ENCODE data around the gene CRAMP1. TPM values are rescaled to one million over a fixed set of nuclear protein-coding genes. Genes with fewer than 3 reads are reported as not detected.

The CRAMP1 gene
- polyA plus RNA-seq, 1 of the 3 experiments (the other 2 are of a cell fraction): 9.5 TPM

- Histone ChIP-seq H3K9me3 (no peaks in the 10 kb centered on the region), H3K27ac (ENCODE audit: low read depth in 2 of 2, low read length in 1 of 2) (no peak overlapping the region), H3F3A (replicated peaks; ENCODE audit: insufficient read depth) (no peaks in the 10 kb centered on the region), H2AFZ (ENCODE audit: low read depth) (no peak overlapping the region), H3K79me2 (ENCODE audit: insufficient read depth) (no peaks in the 10 kb centered on the region), H3K4me2 (no peak overlapping the region), H3K4me1 (ENCODE audit: control insufficient read depth in 1 of 2, insufficient read depth in 2 of 2, low read depth in 1 of 2, low read length in 1 of 2) (peaks cover 0 to 7% of the 10 kb centered on the region in 2 experiments; a peak in 1 of 4 replicates), H3K36me3 (replicated peaks in 1 of 2; ENCODE audit: control insufficient read depth in 1 of 2, insufficient read depth in 2 of 2, low read length in 1 of 2) (peaks cover 9 to 65% of the 10 kb centered on the region in 2 experiments), H3K27me3 (ENCODE audit: insufficient read depth) (no peaks in the 10 kb centered on the region), H3K9me2 (no peaks in the 10 kb centered on the region), H4K20me1 (ENCODE audit: insufficient read depth) (no peaks in the 10 kb centered on the region), H3K9ac (no peak overlapping the region), H3K4me3 (ENCODE audit: low read depth in 2 of 2, low read length in 1 of 2) (no peak overlapping the region)
- DNase-seq: no peak
- WGBS (ENCODE audit: low lambda C conversion rate): 98% methylated on average over 8 of the region's 13 CpGs
- CTCF ChIA-PET: interaction anchor here (1.0 kb wide), 1 partner anchor 21 kb away, joined by 3 read pairs; no protein-coding TSS in a partner anchor
- no peak for TF ChIP-seq FOSL2 (IDR thresholded peaks at IDR 0.05; ENCODE audit: borderline replicate concordance, low read depth)
- TF ChIP-seq RAD21 (IDR thresholded peaks at IDR 0.05; ENCODE audit: low read length): no peak
- TF ChIP-seq RXRA (IDR thresholded peaks at IDR 0.05; ENCODE audit: borderline replicate concordance, low read depth): no peak
- TF ChIP-seq, protein P1, sequence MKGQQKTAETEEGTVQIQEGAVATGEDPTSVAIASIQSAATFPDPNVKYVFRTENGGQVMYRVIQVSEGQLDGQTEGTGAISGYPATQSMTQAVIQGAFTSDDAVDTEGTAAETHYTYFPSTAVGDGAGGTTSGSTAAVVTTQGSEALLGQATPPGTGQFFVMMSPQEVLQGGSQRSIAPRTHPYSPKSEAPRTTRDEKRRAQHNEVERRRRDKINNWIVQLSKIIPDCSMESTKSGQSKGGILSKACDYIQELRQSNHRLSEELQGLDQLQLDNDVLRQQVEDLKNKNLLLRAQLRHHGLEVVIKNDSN (IDR thresholded peaks at IDR 0.05; ENCODE audit: borderline replicate concordance, low read depth): no peak
- TF ChIP-seq TAF1 (IDR thresholded peaks at IDR 0.05; ENCODE audit: borderline replicate concordance, low read depth, low read length): no peak
- no peak for TF ChIP-seq SMC3 (IDR thresholded peaks at IDR 0.05; ENCODE audit: low read depth, low read length)
- TF ChIP-seq FOXJ3 (CRISPR knock-in tag; IDR thresholded peaks at IDR 0.05): no peak
- no peak for TF ChIP-seq GABPA (IDR thresholded peaks at IDR 0.05; ENCODE audit: low read depth)
- TF ChIP-seq, protein P2, sequence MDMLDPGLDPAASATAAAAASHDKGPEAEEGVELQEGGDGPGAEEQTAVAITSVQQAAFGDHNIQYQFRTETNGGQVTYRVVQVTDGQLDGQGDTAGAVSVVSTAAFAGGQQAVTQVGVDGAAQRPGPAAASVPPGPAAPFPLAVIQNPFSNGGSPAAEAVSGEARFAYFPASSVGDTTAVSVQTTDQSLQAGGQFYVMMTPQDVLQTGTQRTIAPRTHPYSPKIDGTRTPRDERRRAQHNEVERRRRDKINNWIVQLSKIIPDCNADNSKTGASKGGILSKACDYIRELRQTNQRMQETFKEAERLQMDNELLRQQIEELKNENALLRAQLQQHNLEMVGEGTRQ (IDR thresholded peaks at IDR 0.05; ENCODE audit: borderline replicate concordance, low read depth, low read length): no peak
- TF ChIP-seq POLR2AphosphoS5 (IDR thresholded peaks at IDR 0.05; ENCODE audit: low read depth, low read length): no peak
- TF ChIP-seq, protein P3, sequence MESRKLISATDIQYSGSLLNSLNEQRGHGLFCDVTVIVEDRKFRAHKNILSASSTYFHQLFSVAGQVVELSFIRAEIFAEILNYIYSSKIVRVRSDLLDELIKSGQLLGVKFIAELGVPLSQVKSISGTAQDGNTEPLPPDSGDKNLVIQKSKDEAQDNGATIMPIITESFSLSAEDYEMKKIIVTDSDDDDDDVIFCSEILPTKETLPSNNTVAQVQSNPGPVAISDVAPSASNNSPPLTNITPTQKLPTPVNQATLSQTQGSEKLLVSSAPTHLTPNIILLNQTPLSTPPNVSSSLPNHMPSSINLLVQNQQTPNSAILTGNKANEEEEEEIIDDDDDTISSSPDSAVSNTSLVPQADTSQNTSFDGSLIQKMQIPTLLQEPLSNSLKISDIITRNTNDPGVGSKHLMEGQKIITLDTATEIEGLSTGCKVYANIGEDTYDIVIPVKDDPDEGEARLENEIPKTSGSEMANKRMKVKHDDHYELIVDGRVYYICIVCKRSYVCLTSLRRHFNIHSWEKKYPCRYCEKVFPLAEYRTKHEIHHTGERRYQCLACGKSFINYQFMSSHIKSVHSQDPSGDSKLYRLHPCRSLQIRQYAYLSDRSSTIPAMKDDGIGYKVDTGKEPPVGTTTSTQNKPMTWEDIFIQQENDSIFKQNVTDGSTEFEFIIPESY (IDR thresholded peaks at IDR 0.05; ENCODE audit: borderline replicate concordance, low read depth): no peak
- POLR2A ChIA-PET: interaction anchor here (0.5 kb wide), 1 partner anchor 73 kb away, joined by 3 read pairs; no protein-coding TSS in a partner anchor
Observed at GRCh38 chr16:1657841-1658240, 45.7 kb downstream of the CRAMP1 start.

DNA sequence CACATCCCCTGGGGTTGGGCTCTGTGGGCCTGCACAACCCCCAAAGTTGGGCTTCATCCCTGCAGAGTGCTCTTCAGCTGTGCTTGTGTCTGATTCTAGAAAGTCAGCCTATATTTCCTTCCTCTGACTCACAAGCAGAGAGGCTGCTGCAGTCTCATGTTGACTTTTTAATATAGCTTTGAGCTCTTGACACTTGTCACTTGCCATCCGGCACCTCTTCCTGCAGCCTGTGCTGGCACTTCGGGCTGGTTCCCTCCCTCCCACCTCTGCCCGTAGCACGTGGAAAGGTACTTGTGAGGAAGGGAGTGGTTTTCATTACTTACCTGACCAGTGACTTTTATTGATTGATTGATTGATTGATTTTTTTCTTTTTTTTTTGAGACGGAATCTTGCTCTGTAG is 46.9 kb downstream of the CRAMP1 start:
- Histone ChIP-seq H3K4me3 (ENCODE audit: low read depth in 2 of 2, low read length in 1 of 2) (no peak overlapping the region), H3K9me3 (no peaks in the 10 kb centered on the region), H4K20me1 (ENCODE audit: insufficient read depth) (no peaks in the 10 kb centered on the region), H3K36me3 (replicated peaks in 1 of 2; ENCODE audit: control insufficient read depth in 1 of 2, insufficient read depth in 2 of 2, low read length in 1 of 2) (peaks cover 17 to 72% of the 10 kb centered on the region in 2 experiments), H3K79me2 (ENCODE audit: insufficient read depth) (no peaks in the 10 kb centered on the region), H3K4me2 (no peak overlapping the region), H3K27ac (ENCODE audit: low read depth in 2 of 2, low read length in 1 of 2) (no peak overlapping the region), H3K9me2 (no peaks in the 10 kb centered on the region), H3F3A (replicated peaks; ENCODE audit: insufficient read depth) (no peaks in the 10 kb centered on the region), H3K9ac (no peak overlapping the region), H3K27me3 (ENCODE audit: insufficient read depth) (no peaks in the 10 kb centered on the region), H3K4me1 (ENCODE audit: control insufficient read depth in 1 of 2, insufficient read depth in 2 of 2, low read depth in 1 of 2, low read length in 1 of 2) (peaks cover 0 to 7% of the 10 kb centered on the region in 2 experiments; a peak in 1 of 4 replicates), H2AFZ (ENCODE audit: low read depth) (no peak overlapping the region)
- WGBS (ENCODE audit: low lambda C conversion rate): 96% methylated on average over 5 of the region's 5 CpGs
- no peak for DNase-seq
- POLR2A ChIA-PET: no interaction called here
- CTCF ChIA-PET: no interaction called here
- no peak for TF ChIP-seq RXRA (IDR thresholded peaks at IDR 0.05; ENCODE audit: borderline replicate concordance, low read depth)
- no peak for TF ChIP-seq ELF1 (IDR thresholded peaks at IDR 0.05)
- TF ChIP-seq MEF2A (IDR thresholded peaks at IDR 0.05; ENCODE audit: borderline replicate concordance, low read depth): no peak
- TF ChIP-seq EP300 (IDR thresholded peaks at IDR 0.05; ENCODE audit: borderline replicate concordance in 1 of 2, low read depth in 1 of 2, low read length in 1 of 2): no peak
- no peak for TF ChIP-seq JUND (IDR thresholded peaks at IDR 0.05)
- no peak for TF ChIP-seq YY1 (IDR thresholded peaks at IDR 0.05; ENCODE audit: low read depth)
- TF ChIP-seq MXI1 (IDR thresholded peaks at IDR 0.05; ENCODE audit: low read depth, low read length): no peak
- no peak for TF ChIP-seq FOSL2 (IDR thresholded peaks at IDR 0.05; ENCODE audit: borderline replicate concordance, low read depth)
- no peak for TF ChIP-seq RFX5 (IDR thresholded peaks at IDR 0.05; ENCODE audit: low read length)
- TF ChIP-seq, protein P1 (IDR thresholded peaks at IDR 0.05; ENCODE audit: borderline replicate concordance, low read depth): no peak
- TF ChIP-seq, protein P4, sequence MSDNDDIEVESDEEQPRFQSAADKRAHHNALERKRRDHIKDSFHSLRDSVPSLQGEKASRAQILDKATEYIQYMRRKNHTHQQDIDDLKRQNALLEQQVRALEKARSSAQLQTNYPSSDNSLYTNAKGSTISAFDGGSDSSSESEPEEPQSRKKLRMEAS (IDR thresholded peaks at IDR 0.05; ENCODE audit: low read depth): no peak
- no peak for TF ChIP-seq SIN3A (IDR thresholded peaks at IDR 0.05; ENCODE audit: borderline replicate concordance, low read depth, low read length)
- TF ChIP-seq CTCF (IDR thresholded peaks at IDR 0.05): no peak

Measured in SK-N-SH (cell line).